A549 (cell line): ENCODE measurements around the gene ACBD6.

ENCODE experiments used
- CHD2 ChIP-seq: fragments of 150-350 bp; IDR thresholded peaks from 2 replicates; pipeline ENCODE4 v1.6.1; 2014; ENCODE audit warnings: low read length; ENCODE audit not compliant: partially characterized antibody
- CTCF ChIP-seq: fragments of >200 bp; sonication (Bioruptor Twin); formaldehyde crosslinking; IDR thresholded peaks from 3 replicates; pipeline ENCODE4 v1.5.1; 2016
- HOXB13 ChIP-seq: fragments of 250-450 bp; sonication (Bioruptor Pico); IDR thresholded peaks from 2 replicates; pipeline ENCODE4 v1.5.0; 2020; ENCODE audit warnings: low read depth, mild to moderate bottlenecking, moderate library complexity
- MYC ChIP-seq: IDR thresholded peaks from 2 replicates; pipeline ENCODE4 v1.6.1; 2012; ENCODE audit warnings: mild to moderate bottlenecking, inconsistent platforms, low read length, improper control_type of control experiment, borderline replicate concordance
- USF2 ChIP-seq: fragments of 450-650 bp; IDR thresholded peaks from 2 replicates; pipeline ENCODE4 v1.6.1; 2014; ENCODE audit warnings: antibody characterized with exemption

GRCh38 chr1:180310095-180310494 is 192.3 kb downstream of the ACBD6 start:
- TF ChIP-seq CTCF (no peak), CHD2 (no peak), USF2 (no peak), MYC (no peak), HOXB13 (no peak)
